Stimulated activated CD4-positive, alpha-beta T cell treated with anti-CD3 and anti-CD28 coated beads, Interleukin-1b, Interleukin-23, amount 100 ng/mL, for 24 hours (primary cell): ENCODE data around the gene IFT43.
A peak's percentile ranks its signal among the peaks of the same experiment; 100 is the strongest.
"Not testable (repeated sequence)": the region's sequence is repeated elsewhere in the genome, so short reads cannot be mapped to it uniquely, and the experiment has no call there.

Source experiments
- DNase-seq, 4 experiments: peaks; one replicate each; pipeline ENCODE4 v3.0.0-alpha.2; 2020; ENCODE audit warnings: low read depth in 4 of 4, low spot score in 1 of 4

Gene IFT43

DNA sequence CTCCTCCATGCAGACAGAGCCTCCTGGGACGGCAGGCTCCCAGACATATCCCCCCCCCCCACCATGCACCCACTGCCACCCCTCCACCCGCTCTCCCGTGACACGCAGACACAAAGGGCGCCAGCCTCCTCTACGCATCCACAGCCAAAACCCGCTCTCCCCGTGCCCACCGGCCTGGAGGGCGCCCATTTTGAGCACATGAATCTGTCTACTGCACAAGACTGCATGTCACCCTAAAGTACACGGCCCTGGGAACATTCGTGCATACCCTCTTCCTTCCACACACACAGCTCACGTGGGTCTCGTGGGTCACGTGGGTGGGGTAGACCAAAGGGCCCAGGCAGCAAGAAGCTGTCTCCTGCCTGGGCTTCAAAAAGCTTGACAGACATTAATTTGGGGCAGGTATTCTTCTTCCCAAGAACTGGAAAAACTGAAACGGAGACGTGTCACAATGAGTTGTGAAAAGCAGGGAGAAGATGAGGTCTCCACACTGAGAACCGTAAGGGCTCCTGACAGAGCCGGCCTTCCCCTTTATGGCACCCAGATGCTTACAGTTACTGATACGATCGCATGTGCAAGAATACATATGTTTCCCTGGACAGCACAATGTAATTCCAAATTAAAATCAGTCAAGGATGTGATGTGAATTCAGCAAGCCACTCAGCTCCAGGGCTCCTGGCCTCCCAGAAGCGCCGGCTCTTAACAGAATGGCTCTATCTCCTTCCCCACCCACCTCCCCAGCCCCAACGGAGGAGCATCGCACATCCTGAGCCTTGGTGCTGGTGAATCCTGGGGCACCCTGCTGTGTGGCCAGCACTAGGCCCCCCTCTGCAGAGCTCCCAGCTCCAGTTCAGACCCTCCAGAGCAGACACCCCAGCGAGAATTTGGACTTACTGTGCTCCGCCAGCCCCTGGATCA lies 5.7 kb upstream of the IFT43 start:
- no peak for DNase-seq

- no peak for DNase-seq
Observed at GRCh38 chr14:75980856-75981255, 4.7 kb upstream of the IFT43 start.

GRCh38 chr14:75981426-75982265 lies 3.9 kb upstream of the IFT43 start, which contains the start of gene TGFB3:
Gene TGFB3, minus strand, starts transcription at chr14:75981995. Its CDS starts 1,102 bp downstream, at chr14:75980893.
- peak in 3 of 4 experiments; percentile 7 to 28 (median 25) for DNase-seq

GRCh38 chr14:75982266-75983018 lies 3.1 kb upstream of the IFT43 start:
- DNase-seq: peak; percentile 40 to 65 (median 60)

GRCh38 chr14:75983019-75983358 lies 2.6 kb upstream of the IFT43 start:
- no peak for DNase-seq

- DNase-seq: no peak
Observed at GRCh38 chr14:75984674-75985073, 889 bp upstream of the IFT43 start.

- DNase-seq: no peak
Observed at GRCh38 chr14:75986439-75986765, 839 bp downstream of the IFT43 start.

DNA sequence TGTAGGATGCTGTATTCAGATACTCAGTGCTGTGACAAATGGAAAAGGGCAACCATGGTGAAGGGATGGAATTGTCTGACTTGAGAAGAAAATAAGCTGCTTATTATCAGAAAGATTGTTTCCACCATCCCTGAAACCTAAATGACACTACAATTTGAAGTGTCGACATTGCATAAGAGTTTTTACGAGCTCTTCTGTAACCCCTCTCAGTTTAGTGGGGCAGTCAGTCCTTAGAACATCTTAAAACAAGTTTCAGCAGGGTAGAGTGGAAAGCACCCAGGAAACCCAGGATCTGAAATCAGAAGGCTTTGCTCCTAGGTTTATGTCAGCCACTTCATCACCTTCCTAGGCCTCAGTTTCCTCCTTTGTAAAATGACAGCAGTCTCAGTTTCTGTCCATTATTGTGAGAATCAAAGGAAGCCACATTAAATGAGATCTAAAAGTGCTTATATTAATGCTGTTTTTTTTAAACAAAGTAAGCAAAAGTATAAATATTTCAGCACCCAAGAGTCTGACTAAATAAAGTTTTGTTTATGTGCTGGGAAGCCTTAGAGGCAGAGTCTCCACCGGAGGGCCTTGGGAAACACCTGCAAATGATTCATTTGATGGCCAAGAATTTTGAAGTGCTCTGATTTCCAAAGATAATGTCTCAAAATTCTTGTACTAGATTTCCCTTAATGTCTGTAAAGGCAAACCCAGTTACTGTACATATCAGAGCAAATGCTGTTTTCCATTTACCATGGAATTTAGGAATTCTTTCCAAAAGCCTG lies 1.8 kb downstream of the IFT43 start:
- DNase-seq: no peak

DNA sequence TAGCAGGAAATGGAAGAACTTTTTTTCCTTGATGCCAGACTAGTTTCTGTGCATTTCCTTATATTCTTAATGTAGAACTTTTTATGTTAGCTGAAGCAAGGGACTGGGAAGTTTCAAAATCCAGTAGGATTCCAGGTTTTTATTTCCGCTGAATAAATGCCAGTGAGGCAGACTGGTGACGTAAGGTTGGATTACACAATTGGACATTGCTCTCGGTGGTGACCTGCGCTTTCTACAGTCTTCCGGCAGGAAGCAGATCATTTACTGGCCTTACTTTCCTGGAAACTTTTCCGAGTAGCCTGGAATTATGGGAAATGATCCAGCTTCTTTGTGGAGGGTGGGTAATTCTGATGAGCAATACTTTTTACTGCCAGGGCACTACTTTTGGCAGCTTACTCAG lies 3.6 kb downstream of the IFT43 start:
- DNase-seq: no peak

DNA sequence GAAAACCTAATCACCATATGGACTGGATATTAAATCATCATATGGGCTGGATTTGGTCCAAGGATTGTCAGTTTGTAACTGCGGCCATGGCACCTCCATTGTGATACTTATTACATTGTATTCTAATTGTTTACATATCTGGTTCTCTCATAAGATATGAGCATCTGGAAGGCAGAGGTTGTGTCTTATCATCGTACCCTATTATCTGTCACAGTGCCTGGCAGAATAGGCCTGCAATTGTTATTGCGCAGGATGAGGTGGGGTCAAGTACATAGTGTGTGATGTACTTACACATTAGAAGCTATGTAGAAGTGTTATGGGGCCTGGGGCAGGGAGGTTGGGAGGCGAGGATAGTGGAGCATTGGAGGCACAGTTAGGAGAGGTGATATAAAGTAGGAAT lies 4.7 kb downstream of the IFT43 start:
- no peak for DNase-seq

GRCh38 chr14:75991753-75992152 lies 6.2 kb downstream of the IFT43 start:
- no peak for DNase-seq

DNA sequence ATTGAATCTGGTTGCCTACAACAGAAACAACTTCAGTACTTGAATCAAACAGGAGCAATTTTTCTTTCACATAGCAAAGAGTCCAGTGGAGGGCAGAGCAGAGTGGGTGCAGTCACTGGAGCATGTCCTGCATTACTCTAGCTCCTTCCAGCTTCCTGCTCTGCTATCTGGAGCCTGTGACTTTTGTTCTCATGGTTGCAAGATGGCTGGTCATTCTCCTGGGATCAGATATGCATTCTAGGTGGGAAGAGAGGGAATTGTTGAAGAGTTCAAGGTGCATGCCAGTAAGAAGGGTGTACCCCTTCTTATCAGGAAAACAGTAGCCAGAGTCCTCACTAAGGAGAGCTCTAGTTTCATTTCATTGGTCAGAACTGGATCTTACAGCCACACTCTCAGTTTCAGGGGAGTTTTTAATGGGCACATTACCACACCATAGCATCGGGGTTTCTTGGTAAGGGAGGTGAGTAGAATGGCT lies 8.0 kb downstream of the IFT43 start:
- no peak for DNase-seq

DNA sequence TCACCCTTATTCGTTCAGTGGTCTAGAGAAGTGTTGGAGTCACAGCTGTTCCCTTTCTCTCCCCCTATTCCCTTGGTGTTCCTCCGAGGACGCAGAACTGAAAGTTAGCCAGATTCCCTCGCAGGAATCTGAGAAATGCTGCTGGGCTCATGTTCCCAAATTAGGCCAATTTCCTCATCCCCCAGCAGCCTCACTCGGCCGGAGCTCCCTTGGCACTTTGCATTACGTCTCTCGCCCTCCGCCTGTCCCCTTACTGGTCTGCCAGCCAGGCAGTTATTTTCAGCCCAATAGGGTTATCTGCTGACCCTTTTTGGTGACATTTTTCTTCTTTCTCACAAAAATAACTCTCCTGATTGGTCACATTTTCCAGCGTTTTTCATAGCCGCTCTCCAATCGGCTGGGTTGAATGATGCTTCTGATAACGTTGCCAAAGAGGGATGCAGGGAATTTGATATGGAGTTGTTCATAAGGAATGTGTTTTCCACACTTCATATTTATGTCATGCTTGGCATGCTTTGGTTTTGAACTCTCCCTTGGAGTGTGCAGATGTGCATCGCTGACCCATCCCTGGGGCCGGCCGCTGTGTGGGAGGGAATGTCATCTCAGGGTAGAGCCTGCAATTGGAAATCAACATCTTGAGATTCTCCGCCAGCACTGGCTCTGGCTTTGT lies 9.9 kb downstream of the IFT43 start:
- DNase-seq: no peak

DNA sequence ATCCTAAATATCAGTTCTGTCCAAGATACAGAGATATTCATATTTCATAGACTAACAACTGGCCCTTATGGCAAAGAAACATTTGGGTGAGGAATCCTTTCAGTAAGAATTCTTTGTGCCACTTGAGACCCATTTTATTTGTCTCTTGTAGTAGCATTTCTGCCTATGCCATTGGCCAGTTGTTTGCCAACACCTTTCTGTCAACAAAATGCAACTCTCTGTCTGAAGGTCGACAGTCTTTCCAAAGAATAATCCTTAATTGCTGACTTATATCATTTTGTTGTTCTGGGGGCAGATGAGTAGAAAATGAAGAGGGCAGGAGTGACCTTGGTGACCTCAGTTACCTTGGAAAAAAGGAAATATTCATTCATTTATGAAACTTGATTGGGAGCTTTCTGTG lies 10.9 kb downstream of the IFT43 start:
- no peak for DNase-seq

DNA sequence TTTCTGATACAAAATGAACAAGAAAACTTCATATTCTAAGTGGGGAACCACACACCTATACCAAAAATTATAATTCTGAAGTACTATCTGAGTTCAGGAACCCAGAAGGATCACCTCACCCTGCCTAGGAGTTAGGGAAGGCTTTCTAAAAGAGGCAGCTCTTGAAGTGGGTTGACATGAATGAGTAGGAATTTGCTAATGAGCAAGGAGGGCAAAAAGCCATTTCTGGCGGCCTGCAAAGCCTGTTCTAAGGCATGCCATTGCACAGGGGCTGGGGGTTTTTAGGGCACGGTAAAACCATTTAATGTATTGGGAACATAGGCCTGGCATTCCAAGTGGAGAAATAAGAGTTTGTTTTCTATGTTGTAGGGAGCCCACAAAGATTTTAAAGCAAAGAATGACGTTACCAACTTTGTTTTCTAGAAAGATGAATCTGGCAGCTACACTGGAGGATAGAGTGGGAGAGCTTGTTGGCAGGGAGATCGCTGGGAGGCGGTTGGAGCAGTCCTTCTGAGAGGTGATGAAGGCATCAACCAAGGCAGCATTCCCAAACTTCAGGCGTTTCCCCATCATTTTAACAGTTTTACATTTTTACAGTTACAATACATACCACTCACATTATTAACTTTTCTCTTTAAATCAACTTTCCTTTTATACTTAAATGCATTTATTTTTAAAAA lies 14.1 kb downstream of the IFT43 start:
- no peak for DNase-seq

- DNase-seq: no peak
Observed at GRCh38 chr14:76002383-76002782, 16.8 kb downstream of the IFT43 start.

- DNase-seq: no peak
Observed at GRCh38 chr14:76006253-76006652, 20.7 kb downstream of the IFT43 start.

DNA sequence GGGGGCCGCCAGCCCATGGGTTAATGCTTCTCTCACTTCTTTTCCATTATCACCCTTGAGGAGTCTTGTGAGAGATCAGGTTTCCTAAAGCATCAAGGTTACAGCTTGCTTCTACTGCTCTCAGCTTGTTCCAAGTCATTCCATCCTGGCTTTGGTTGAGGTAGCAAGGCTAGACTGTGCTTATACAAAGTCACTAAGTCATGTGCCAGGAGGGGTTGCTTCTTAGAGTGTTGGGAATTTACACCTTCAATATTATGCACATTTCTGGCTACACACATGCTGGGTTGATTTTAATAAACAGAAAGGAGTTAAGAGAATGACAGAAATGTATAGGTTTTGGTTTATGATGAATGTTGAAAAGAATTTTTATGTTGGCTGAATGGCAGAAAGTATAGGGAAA lies 21.8 kb downstream of the IFT43 start:
- no peak for DNase-seq

DNA sequence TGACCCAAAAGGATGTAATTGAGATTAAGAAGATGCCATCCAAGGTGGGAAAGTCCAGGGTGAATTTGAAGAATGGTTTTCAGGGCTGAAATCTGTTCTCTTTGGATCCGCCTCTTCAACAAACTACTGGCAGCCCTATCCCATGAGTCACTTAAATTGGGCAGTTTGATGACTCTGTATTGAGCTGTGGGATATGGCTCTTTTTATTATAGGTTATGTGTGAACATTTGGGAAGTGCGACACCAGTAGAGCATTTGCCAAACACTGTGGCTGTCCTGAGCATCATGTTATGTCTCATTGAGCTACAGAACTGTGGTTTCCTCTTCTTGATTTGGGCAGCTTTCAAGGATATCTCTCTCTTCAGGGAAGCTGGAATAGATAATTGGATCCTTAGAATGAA lies 22.3 kb downstream of the IFT43 start:
- DNase-seq: no peak

DNA sequence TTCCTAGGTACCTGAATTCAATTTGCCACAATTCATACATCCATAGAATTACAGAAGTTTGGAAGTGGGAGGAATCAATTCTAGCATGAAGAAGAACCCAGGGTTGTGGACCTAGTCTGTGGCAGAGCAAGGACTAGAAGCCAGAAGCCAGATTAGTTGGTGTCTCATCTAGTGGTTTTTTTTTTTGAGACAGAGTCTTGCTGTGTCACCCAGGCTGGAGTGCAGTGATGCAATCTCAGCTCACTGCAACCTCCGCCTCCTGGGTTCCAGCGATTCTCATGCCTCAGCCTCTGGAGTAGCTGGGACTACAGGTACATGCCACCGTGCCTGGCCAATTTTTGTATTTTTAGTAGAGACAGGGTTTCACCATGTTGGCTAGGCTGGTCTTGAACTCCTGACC lies 24.1 kb downstream of the IFT43 start:
- not testable (repeated sequence) for DNase-seq
